Loucy (cell line): ENCODE measurements around the gene IGFBP5.

Experiments
- H2AFZ ChIP-seq: fragments of 200-600 bp; sonication (generic); 2 replicates; pipeline ENCODE4 v1.6.0; 2016; ENCODE audit warnings: antibody characterized with exemption, mild to moderate bottlenecking, low read length, moderate library complexity
- H3F3A ChIP-seq: fragments of 200-600 bp; 2 replicates; pipeline ENCODE4 v1.6.0; 2016; ENCODE audit warnings: antibody characterized with exemption, low read depth, mild to moderate bottlenecking
- H3K27me3 ChIP-seq: fragments of 200-600 bp; sonication (generic); 2 replicates; pipeline ENCODE4 v1.6.1; 2014; ENCODE audit warnings: low read length, mild to moderate bottlenecking; ENCODE audit not compliant: insufficient read depth, poor library complexity, severe bottlenecking
- H3K36me3 ChIP-seq: fragments of 200-600 bp; sonication (generic); 2 replicates; pipeline ENCODE4 v1.6.1; 2016; ENCODE audit warnings: low read length; ENCODE audit not compliant: insufficient read depth
- H3K4me1 ChIP-seq: fragments of 200-600 bp; sonication (generic); 2 replicates; pipeline ENCODE4 v1.5.1; 2014; ENCODE audit warnings: low read length, mild to moderate bottlenecking; ENCODE audit not compliant: insufficient read depth, poor library complexity, severe bottlenecking
- H3K4me2 ChIP-seq: fragments of 200-600 bp; sonication (generic); 2 replicates; pipeline ENCODE4 v1.6.0; 2014; ENCODE audit warnings: antibody characterized with exemption, low read length, low read depth, mild to moderate bottlenecking; ENCODE audit not compliant: poor library complexity, severe bottlenecking
- H3K4me3 ChIP-seq: fragments of 200-600 bp; sonication (generic); 2 replicates; pipeline ENCODE4 v1.5.1; 2014; ENCODE audit warnings: low read length, mild to moderate bottlenecking, mixed read lengths; ENCODE audit not compliant: poor library complexity, severe bottlenecking
- H3K79me2 ChIP-seq: fragments of 200-600 bp; sonication (generic); 2 replicates; pipeline ENCODE4 v1.6.1; 2014; ENCODE audit warnings: low read length; ENCODE audit not compliant: insufficient read depth
- H3K9ac ChIP-seq: fragments of 200-600 bp; sonication (generic); 2 replicates; pipeline ENCODE4 v1.6.0; 2014; ENCODE audit warnings: mild to moderate bottlenecking, low read depth, low read length, moderate library complexity; ENCODE audit not compliant: poor library complexity, severe bottlenecking
- H3K9me2 ChIP-seq: fragments of 200-600 bp; sonication (generic); replicated peaks from 2 replicates; pipeline ENCODE4 v1.6.1; 2016; ENCODE audit warnings: low read depth, low read length, mixed read lengths
- H3K9me3 ChIP-seq: fragments of 200-600 bp; sonication (generic); 2 replicates; pipeline ENCODE4 v1.6.1; 2014; ENCODE audit warnings: mild to moderate bottlenecking, antibody characterized with exemption, low read length, low read depth; ENCODE audit not compliant: insufficient read depth
- H4K20me1 ChIP-seq: fragments of 200-600 bp; sonication (generic); 2 replicates; pipeline ENCODE4 v1.6.0; 2014; ENCODE audit warnings: antibody characterized with exemption, low read length, mild to moderate bottlenecking; ENCODE audit not compliant: insufficient read depth, poor library complexity, severe bottlenecking
- EZH2phosphoT487 ChIP-seq: fragments of 200-600 bp; IDR thresholded peaks from 2 replicates; pipeline ENCODE4 v1.6.1; 2018; ENCODE audit warnings: antibody characterized with exemption, mild to moderate bottlenecking, moderate library complexity, borderline replicate concordance
- TF ChIP-seq, protein P1 (sequence below): fragments of 200-600 bp; sonication (generic); conservative IDR thresholded peaks from 2 replicates; pipeline ENCODE4 v1.5.1; 2014; ENCODE audit warnings: mild to moderate bottlenecking, antibody characterized with exemption, low read length

Gene IGFBP5

DNA sequence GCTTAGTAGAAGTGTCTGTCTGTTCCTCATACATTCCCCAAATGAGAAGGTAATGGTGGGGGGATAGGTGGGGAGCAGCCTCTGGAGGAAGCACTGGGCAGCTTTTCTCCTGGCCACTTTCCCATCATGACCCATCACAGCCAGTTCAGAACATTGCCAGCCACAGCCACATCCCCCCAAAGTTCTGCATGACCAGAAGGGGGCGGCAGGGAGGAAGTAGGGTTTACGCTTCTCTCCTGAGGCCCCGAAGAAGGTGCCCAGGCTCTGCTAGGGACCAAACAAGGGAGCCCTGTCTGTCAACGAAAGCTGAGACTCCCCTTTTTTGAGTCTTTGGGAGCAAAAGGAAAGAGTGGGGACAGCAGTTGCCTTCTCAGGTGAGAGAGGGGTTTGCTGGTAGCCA lies 7.7 kb downstream of the IGFBP5 start:
- no peaks in the 10 kb centered on the region for H3K9me3 ChIP-seq
- peaks cover 13% of the 10 kb centered on the region for H3K4me1 ChIP-seq
- no peak for TF ChIP-seq EZH2phosphoT487
- TF ChIP-seq, protein P1, sequence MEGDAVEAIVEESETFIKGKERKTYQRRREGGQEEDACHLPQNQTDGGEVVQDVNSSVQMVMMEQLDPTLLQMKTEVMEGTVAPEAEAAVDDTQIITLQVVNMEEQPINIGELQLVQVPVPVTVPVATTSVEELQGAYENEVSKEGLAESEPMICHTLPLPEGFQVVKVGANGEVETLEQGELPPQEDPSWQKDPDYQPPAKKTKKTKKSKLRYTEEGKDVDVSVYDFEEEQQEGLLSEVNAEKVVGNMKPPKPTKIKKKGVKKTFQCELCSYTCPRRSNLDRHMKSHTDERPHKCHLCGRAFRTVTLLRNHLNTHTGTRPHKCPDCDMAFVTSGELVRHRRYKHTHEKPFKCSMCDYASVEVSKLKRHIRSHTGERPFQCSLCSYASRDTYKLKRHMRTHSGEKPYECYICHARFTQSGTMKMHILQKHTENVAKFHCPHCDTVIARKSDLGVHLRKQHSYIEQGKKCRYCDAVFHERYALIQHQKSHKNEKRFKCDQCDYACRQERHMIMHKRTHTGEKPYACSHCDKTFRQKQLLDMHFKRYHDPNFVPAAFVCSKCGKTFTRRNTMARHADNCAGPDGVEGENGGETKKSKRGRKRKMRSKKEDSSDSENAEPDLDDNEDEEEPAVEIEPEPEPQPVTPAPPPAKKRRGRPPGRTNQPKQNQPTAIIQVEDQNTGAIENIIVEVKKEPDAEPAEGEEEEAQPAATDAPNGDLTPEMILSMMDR: peak; percentile 80
- H3K79me2 ChIP-seq: no peaks in the 10 kb centered on the region
- H2AFZ ChIP-seq: no peak overlapping the region
- no peak overlapping the region for H3K9ac ChIP-seq
- H3K9me2 ChIP-seq: no peaks in the 10 kb centered on the region
- no peak overlapping the region for H3K4me2 ChIP-seq
- no peaks in the 10 kb centered on the region for H4K20me1 ChIP-seq
- no peak overlapping the region for H3K4me3 ChIP-seq
- H3K27me3 ChIP-seq: no peaks in the 10 kb centered on the region
- H3K36me3 ChIP-seq: no peaks in the 10 kb centered on the region
- H3F3A ChIP-seq: no peaks in the 10 kb centered on the region

- H3K4me3 ChIP-seq: no peak overlapping the region
- H3F3A ChIP-seq: no peaks in the 10 kb centered on the region
- H3K4me1 ChIP-seq: peaks cover 9% of the 10 kb centered on the region
- no peaks in the 10 kb centered on the region for H3K36me3 ChIP-seq
- H3K9me2 ChIP-seq: no peaks in the 10 kb centered on the region
- no peak overlapping the region for H2AFZ ChIP-seq
- H3K4me2 ChIP-seq: no peak overlapping the region
- H3K9ac ChIP-seq: no peak overlapping the region
- no peaks in the 10 kb centered on the region for H3K27me3 ChIP-seq
- H4K20me1 ChIP-seq: no peaks in the 10 kb centered on the region
- H3K79me2 ChIP-seq: no peaks in the 10 kb centered on the region
- H3K9me3 ChIP-seq: no peaks in the 10 kb centered on the region
- TF ChIP-seq, protein P1: no peak
- TF ChIP-seq EZH2phosphoT487: no peak
Measured at GRCh38 chr2:216687111-216687510, 8.2 kb downstream of the IGFBP5 start.

DNA sequence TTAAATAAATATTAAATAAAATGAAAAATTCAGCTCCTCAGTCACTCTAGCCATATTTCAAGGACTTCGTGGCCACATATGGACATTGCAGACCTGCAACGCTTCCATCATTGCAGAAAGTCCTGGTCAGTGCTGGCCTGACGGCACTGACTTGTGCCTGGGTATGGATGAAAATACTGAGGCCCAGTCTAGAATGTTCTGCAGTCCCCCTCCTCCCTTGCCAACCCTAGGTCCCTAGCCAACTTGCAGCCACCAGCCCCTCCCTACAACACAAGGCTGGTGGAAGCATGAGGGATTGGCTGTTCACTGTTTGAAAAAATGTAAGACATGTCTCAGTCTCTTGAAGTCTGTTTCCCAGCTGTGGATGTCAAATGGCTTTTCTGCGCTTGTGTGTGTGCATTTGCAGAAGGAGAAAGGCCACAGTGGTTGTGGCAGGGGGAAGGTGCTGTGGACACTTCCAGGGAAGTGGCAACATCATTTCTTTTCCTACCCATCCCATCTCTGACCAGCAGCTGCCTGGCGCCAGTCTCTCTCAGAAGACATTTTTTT lies 9.9 kb downstream of the IGFBP5 start:
- Histone ChIP-seq H3K4me3 (no peak overlapping the region), H3K79me2 (no peaks in the 10 kb centered on the region), H3K9me3 (no peaks in the 10 kb centered on the region), H3K9me2 (no peaks in the 10 kb centered on the region), H3K36me3 (no peaks in the 10 kb centered on the region), H3K4me2 (no peak overlapping the region), H3K4me1 (peaks cover 6% of the 10 kb centered on the region), H3F3A (no peaks in the 10 kb centered on the region), H3K27me3 (no peaks in the 10 kb centered on the region), H3K9ac (no peak overlapping the region), H4K20me1 (no peaks in the 10 kb centered on the region), H2AFZ (no peak overlapping the region)
- TF ChIP-seq, protein P1: no peak
- no peak for TF ChIP-seq EZH2phosphoT487
